Measurements from ENCODE around the gene FRMPD2.
"Not testable (repeated sequence)": the region's sequence is repeated elsewhere in the genome, so short reads cannot be mapped to it uniquely, and the experiment has no call there.

Gene FRMPD2

DNA sequence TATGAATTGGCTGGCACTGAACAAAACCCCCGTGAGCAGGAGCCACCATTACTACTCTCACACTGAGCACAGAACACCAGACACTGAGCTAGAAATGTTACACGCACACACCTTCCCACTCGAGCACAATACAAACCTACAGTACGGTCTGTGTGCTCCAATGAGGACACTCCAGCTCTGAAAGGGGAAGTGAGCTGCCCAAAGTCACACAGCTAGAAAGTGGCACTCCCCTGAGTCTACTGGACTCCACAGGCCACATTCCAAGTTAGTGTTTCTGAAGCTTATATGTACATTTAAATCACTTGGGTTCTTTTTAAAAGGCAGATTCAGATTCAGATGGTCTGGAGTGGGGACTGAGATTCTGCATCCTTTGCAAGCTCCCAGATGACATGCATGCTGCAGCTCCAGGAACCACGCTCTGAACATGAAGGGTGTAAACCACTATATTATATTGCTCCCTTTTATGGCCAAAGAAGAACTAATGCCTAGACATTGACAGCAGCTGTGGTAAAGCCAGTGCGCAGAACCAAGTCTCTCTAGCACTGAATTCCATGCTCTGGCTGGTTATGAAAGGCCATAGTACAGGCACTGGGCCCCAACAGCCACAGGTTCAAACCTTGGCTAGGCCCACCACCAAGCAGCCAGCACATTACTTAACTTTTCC lies 77.1 kb downstream of the FRMPD2 start:
- DNase-seq = no peak

DNA sequence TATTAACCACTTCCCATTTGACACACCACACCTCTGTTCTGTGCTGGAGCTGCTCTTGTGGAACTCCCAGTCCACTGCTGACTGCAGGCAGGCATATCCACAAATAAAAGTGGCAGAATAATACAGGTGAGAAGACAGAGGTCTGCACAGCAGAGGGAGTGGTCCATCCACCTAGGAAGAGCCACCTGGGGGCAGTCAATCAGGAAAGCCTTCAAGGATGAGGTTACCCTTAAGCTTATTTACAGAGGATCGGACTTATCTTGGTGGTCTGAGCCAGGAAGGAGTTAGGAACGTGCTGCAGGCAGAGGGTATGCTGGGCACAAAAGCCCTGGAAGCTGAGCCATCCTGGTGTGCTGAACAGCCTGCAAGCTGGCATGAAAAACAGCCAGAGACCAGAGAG lies 78.7 kb downstream of the FRMPD2 start:
- no peak for DNase-seq

DNA sequence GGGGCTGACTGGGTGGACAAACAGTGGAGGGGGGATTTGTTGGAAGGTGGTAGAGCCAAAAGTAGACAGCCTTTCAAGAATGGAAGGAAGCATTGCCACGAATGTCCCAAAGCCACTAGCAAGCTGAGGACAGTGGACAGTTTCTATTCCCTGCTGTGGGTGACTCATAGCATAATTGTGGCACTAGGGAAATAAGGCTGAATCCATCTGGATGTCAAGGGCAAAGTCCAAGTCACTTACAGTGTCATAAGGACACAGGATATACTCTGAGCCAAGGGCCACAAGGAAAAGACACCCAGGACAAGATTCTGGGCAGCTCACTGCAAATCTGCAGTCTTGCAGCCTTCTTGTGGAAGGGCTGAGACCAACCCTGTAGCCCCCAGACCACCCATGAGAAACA lies 79.7 kb downstream of the FRMPD2 start:
- DNase-seq = no peak

DNA sequence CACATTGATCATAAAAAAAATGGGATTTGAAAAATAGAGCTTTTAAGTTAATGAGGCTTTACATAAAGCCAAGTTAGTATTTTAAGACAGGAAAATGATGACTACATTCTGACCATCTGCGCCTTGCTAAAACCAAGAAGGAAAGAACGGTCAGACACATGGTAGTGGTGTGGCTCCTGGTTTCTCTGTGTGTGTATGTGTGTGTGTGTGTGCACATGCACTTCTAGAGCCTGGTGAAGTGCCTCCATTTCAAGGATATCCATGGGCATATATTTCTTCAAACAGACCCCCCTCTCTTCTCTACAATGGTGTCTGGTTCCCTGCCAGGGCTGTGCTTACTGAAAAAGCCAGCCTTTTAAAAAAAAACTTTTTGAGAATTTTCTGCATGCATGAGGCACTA lies 80.9 kb downstream of the FRMPD2 start:
- DNase-seq = no peak

DNA sequence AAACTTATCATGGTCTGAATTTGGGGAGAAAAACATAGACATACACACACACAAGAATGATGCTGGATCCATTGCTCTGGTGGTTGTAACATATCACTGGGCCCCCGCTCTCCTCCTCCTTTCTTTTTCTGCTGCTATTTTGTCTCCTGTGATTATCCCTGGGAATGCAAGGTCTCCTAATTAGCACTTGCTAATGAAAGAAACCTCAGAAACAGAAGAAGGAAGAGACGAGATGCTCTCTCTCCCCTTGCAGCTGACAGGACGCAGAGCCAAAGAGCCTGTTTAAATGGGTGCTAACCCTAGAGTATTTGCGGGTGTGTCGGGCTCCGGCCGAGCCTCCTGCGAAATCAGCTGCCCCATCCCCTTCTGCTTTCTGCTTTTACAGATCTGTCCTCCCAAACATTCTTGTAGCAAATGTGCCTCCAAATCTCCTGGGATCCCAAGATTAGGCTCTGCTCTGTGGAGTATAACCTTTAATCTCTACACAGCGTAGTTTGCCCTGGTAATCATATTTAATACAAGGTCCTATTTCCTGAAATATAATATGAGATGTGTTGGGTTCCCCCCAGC lies 81.5 kb downstream of the FRMPD2 start:
- DNase-seq = no peak

DNA sequence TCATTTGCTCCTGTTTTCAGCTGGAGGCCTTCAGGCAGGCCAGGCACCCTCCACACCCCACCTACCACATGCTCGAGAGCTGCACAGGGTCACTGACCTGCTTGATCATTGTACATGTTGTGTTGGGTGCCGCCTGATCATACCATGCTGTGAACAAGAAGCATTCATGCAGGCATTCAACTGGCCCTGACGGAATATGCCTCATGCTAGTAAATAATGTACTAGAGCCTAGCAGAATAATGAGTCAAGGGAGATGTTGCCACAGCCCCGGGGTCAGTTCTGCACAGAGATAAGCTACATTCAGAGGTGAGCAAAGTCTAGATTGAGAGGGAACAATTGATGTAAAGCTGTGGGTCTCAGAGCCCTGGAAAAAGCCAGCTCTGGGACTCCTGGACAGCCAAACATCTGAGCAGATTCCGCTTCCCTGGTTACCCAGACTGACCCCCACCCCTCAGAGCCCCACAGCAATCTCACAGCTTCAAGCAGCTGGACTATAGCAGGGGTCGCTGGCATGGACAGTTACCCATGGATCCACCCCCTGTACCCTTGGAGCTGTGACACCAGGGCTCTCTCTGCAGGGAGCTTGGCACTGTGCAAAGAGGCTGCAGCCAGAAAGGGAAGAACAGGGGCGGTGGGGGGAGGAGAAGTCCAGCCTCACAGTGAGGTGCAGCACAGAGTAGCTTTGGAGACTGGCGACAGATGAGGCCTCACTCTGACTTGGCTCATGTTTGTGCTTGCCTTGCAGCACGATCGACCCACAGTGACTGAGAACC lies 86.6 kb downstream of the FRMPD2 start:
- no peak for DNase-seq

DNA sequence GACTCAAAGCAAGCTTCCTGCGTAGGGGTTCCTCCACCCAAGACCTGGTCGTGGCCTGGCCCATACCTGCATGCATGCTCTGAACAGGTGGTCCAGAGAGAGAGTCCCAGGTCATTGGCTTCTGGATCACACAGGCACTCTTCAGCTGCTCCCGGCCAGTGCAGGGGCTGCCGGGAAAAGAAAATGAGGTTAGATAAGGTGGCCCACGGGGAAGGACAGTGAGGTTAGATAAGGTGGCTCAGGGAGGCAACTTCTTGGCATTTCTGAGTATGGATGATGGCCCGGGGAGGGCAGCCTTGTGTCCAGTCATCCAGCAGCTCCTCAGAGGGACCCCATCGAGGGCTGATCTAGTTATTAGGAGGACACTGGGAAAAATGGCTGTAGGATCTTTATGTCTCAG lies 87.4 kb downstream of the FRMPD2 start:
- DNase-seq = no peak

DNA sequence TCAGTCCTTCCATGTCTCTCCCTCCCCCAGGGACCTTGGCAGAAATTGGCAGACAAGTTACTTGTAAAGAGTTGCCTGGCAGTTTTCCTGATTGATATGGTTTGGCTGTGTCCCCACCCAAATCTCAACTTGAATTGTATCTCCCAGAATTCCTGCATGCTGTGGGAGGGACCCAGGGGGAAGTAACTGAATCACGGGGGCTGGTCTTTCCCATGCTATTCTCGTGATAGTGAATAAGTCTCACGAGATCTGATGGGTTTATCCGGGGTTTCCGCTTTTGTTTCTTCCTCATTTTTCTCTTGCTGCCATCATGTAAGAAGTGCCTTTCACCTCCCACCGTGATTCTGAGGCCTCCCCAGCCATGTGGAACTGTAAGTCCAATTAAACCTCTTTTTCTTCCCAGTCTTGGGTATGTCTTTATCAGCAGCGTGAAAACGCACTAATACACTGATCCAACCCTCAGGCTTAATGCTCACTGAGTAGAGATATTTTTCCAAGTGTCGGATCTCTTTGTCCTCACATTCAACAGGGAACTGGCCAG lies 88.2 kb downstream of the FRMPD2 start:
- not testable (repeated sequence) for DNase-seq

DNA sequence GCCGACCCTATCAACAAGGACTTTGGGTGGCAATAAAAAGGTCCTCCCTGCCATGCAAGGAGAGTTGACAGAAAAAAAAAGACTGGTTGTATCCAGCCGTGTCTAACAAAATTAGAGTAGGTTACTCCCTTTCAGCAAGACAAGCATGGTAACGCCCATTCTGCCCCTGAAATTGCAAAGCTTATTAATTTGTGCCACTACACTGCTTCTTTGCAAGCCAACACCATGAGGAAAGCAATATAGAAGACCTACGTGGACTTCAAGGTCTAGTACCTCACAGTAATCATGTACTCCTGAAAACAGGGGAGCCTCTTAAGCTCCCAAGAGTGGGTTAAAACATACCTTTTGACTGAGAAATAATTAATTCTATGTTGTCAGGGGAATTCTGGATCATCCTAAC lies 90.3 kb downstream of the FRMPD2 start:
- no peak for DNase-seq

DNA sequence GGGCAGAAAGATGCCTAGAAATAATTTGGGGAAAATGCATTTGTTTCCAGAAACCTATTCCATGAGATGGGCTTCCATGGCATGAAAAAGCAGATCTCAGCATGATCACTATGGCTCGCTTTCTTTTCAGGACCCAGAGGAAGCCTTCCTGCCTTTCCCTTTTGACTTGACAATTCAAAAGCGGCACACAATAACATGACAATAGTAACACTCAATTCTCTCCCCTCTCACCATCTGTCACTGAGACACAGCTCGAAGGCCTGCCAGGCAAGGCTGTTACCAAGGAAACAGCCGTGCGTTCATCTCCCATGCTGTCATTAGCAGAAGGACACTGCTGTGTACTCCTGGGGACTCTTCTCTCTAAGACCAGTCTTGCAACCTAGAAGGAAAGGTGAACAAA lies 101.8 kb downstream of the FRMPD2 start:
- DNase-seq = not testable (repeated sequence)

DNA sequence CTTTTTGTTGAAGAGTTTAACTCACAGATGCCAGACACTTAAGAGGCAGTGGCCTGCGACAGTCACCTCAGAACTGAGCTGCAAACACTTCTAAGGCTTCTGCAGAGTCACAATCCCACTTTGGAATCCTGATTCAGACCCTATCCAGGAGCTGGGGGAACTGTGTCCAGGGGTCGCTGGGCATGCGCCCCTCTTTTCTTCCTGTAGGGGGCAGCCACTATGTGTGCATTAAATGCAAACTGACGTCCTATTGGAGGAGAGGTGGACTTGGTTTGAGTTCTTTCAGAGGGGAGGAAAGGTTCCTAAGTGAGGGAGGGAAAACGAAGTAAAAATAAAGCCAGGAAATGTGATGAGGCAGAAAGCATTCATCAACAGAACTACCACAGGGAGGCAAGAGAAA lies 113.8 kb downstream of the FRMPD2 start:
- DNase-seq = not testable (repeated sequence)

DNA sequence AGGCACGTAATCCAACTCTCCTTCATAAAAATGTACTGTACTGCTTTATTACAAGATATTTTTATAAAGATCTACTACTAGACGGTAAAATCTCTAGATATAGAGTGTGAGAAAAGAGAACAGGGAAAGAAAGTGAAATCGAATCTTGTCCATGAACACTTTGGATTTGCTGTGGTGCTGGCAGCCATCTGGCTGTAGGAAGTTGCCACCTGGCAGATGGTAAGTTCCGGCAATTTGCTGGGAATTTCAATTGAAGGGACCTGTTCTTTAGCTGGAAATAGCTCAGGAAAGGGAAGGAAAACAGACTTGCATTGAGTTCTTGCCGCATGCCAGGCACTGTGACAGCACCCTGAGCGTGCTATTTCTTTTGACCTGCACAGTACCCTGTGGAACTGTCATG lies 114.3 kb downstream of the FRMPD2 start:
- not testable (repeated sequence) for DNase-seq

DNA sequence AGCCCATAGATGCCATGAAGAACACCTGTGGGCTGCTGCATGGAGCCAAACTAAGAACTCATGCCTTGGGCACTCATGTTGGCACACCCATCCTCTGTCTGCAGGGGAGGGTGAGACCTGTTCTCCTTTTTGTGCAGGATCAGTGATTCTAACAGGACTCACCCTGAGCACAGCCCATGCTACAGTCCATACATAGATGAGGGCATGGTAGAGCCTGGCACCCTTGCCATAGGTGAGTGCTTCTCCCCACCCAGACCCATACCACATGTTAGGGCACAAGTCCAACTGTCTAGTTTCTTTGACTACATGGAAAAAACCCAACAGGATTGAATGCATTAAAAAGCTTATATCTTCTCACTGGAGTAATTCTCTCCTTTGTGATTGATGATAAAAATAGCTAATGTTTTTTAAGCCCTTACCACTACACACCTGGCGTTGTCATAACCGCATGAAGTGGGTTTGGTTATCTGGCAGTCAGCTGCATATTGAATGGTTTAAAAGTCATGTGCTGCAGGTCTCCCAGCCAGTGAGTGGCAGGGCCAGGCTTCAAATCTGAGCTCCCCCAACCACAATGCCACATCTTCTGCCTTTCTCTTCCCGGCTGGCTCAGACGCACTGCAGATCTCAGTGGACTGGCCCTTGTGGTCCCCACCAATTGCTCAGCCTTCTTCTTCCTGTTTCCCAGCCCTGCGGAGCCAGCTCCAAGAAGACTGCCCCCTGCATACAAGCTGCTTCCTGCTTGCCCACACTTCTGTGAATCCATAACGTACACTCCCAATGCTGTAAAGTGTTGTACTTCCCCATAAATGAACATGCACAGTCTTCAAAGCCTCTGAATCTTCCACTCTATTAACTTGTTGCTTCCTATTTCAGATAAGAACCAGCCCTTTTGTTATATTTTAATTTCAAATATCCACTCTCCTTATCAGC lies 120.0 kb downstream of the FRMPD2 start:
- DNase-seq = not testable (repeated sequence)

DNA sequence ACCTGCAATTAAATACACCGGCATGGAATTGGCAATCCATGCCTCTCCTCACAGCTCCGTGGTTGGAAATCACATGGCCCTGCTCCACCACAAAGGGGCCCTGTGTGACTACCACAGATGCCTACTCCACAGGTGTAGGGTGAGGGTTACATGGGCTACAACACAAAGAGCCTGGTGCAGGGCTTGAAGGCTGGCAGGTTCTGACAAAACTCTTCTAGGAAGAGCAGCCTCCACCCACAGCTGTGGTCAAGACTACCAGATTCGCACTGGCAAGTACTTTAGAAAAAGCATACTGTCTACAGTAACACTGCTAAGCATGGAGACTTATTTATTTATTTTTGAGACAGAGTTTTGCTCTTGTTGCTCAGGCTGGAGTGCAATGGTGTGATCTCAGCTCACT lies 126.9 kb downstream of the FRMPD2 start:
- not testable (repeated sequence) for DNase-seq

DNA sequence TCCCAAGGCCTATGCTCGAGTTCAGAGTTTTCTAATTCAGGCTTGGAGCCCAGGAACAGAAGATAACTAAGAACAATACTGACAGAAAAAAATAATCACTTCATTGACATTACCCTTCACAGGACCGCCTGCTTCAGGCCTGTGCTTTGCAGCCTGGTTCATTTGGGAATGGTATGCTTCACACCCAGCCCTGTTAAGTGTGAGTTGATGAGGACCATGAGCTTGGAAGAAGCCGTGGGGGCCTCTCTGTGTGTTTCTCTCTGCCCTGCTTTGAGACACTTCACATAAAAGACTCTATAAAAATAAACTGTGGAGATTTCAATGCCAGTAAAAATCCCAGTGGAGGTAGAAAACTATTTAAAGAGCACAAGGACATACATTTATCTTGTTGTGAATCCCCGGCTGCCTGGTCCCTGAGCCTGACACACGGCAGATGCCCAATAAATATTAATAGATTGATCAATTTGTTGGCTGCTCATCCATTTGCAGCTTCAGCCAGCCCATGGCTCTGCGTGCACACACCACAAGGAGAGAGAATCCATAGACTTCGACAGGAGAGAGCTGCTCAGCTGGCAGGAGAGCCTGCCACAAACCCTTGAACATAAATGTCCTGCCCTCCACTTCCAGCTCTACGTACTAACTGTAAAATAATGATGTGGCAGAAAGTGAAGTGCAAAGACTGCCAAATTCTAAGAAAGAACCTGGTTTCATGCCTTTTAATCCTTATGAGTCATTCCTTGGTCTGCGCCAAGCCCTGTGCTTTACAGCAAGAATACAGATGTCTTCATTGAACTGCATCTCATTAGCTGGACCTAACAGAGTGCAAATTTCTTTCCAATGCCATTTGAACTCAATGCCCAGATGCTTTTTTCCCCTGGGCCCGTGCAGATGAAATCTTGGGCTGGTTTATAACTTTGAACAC lies 130.5 kb downstream of the FRMPD2 start:
- DNase-seq = not testable (repeated sequence)

DNA sequence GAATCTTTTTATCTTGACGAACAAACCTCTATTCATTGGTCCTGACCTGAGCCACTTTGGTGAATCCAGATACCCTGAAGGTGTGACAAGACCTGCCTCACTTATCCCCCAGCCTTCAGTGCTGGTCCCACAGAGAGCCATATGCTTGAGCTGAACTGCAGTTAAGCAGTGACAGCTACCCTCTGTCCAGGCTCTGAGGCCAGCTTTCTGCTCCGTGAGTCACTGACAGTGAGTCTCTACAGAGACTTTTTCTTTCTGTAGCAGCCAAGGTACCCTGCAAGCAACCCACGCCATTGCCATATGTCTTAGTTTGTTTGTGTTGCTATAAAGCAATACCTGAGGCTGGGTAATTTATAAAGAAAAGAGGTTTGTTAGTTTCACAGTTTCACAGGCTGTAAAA lies 133.5 kb downstream of the FRMPD2 start:
- DNase-seq = not testable (repeated sequence)

DNA sequence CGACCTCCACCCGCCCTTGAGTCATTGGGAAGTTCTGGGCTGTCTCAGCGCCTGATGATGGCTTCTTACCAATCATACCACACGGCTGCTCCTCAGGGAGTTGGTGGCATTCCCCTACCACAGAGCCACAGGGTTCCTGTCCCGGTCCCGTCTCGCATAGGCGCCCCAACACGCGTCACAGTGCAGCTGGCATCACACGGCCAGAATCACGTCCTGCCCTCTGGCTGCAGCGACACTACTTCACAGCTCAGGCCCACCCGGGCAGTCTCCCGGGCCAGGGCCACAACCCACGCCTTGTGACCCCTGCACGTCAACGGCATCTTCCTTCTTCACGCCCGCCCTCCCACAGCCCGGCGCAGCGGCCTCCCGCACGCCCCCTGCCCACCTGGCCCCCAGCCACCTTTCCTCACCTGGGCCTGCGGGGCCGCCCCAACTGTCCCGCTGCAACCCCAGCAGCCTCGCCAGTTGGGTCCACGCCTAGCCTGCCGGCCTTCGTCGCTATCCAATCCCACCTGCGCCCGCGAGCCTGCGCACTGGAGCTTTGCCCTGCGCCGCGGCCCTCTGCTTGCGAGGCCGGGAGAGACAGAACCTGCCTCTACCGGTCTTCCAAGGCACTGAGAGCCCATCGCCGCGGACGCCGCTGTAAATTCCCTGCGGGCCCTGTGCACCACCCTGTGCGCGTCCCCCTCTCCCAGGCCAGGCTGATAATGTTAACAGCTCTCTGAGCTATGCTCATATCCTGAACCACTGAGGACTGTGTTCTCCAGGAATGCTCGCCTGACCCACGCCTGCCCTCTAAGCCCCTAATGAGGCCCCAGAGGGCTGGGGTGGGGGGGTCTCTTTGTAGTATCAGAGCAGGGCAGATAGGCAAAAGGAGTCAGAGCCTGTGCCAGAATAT lies 134.3 kb downstream of the FRMPD2 start:
- DNase-seq = not testable (repeated sequence)

DNA sequence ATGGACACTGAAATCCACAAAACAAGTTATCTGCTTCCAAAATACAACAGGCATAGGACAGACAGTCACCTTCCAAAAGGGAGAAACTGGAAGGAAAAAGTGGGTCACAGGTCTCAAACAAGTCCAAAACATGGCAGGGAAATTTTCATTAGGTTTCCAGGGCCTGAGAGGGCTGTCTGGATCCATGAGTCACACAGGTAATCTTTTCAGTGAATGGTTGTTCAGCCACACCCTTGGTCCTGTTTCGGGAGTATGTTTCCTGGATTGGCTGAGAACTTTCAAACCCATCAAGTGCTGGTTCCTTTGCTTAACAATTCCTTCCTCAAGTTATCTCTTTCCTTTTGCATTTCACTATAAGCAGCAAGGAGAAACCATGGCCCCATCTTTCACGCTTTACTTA lies 145.5 kb downstream of the FRMPD2 start:
- not testable (repeated sequence) for DNase-seq

DNA sequence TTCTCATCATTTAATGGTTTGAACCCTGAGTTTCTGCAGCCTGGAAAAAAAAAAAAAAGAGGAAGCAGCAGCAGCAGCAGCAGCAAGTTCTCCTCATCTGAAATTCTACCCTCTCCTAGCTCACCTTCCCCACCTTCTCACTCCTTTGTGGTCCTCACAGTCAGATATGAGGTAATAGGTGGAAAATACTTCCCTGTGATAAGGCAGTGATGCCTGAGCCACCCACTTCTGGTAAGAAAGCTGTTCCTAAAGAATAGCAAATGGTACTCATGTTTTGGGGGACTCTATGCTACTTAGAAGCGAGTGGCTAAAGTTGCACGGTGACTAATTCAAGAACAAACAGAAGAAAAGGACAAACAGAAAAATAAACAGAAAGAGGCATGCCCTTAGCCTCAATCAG lies 148.2 kb downstream of the FRMPD2 start:
- DNase-seq = not testable (repeated sequence)

DNA sequence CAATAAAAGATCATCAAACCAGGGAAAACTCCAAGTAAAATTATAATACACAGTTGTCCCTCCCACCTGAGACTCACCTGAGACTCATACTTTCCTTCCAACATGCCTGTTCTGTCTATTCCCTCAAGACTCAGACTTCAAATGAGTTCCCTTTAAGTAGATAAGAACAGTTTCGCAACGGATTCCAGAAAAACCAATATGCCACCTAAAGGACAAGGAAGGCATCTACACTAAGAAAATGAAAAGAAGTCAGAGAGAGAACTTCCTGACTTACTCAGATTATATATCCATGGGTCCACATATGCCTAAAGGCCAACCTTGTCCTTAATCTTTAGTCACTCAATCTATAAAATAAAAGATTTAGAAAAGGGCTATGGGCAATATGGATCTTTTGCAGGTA lies 148.9 kb downstream of the FRMPD2 start:
- not testable (repeated sequence) for DNase-seq

DNA sequence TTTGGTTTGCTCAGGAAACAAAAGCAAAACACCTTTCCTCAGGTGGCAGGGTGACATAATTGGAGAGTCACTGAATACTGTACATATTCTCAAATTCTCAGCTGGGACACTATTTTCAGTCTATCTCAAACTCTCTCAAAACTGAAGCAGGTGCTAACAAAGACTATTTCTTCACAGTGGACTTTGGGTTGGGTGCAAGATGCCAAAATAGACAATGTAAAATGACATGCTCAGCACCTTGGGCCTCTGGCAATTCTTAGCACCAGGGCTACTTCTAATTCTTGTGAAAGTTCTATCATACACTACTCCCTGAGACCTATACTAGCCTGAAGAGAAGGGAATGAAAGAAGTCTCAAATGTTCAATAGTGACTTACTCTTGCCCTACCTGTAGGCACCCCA lies 151.9 kb downstream of the FRMPD2 start:
- not testable (repeated sequence) for DNase-seq

Measured in NCI-H187 (cell line).